GM23248 (cell line): Measurements from ENCODE around the gene NDUFB10. TPM values are rescaled to one million over a fixed set of nuclear protein-coding genes. Genes with fewer than 3 reads are reported as not detected.

ENCODE experiments used
- DNase-seq: peaks from one replicate; pipeline ENCODE4 v3.0.0-alpha.2; 2015
- H2AFZ ChIP-seq: fragments of 200-600 bp; sonication (generic); 2 replicates; pipeline ENCODE4 v1.6.1; 2016; ENCODE audit warnings: antibody characterized with exemption
- H3F3A ChIP-seq: fragments of 200-600 bp; sonication (generic); 2 replicates; pipeline ENCODE4 v1.6.1; 2016; ENCODE audit warnings: mild to moderate bottlenecking, antibody characterized with exemption, mixed run types; ENCODE audit not compliant: insufficient read depth
- H3K27ac ChIP-seq: fragments of 200-600 bp; sonication (generic); 2 replicates; pipeline ENCODE4 v1.5.1; 2016; ENCODE audit warnings: mild to moderate bottlenecking
- H3K27me3 ChIP-seq: fragments of 200-600 bp; sonication (generic); replicated peaks from 2 replicates; pipeline ENCODE4 v1.6.1; 2016; ENCODE audit warnings: mild to moderate bottlenecking; ENCODE audit not compliant: insufficient read depth
- H3K36me3 ChIP-seq: fragments of 200-600 bp; sonication (generic); 2 replicates; pipeline ENCODE4 v1.6.1; 2016; ENCODE audit warnings: low read depth, mild to moderate bottlenecking
- H3K4me1 ChIP-seq: fragments of 200-600 bp; sonication (generic); 2 replicates; pipeline ENCODE4 v1.6.1; 2016; ENCODE audit warnings: mild to moderate bottlenecking; ENCODE audit not compliant: insufficient read depth
- H3K4me2 ChIP-seq: fragments of 200-600 bp; sonication (generic); one replicate; pipeline ENCODE4 v1.6.1; 2016; ENCODE audit warnings: mild to moderate bottlenecking; ENCODE audit not compliant: unreplicated experiment
- H3K4me3 ChIP-seq: fragments of 200-600 bp; sonication (generic); 2 replicates; pipeline ENCODE4 v1.5.1; 2016; ENCODE audit warnings: mild to moderate bottlenecking
- H3K79me2 ChIP-seq: fragments of 200-600 bp; sonication (generic); 2 replicates; pipeline ENCODE4 v1.6.1; 2016; ENCODE audit warnings: mild to moderate bottlenecking; ENCODE audit not compliant: insufficient read depth
- H3K9ac ChIP-seq: fragments of 200-600 bp; sonication (generic); 2 replicates; pipeline ENCODE4 v1.6.1; 2016; ENCODE audit warnings: mild to moderate bottlenecking
- H3K9me2 ChIP-seq: fragments of 200-600 bp; sonication (generic); 2 replicates; pipeline ENCODE4 v1.6.1; 2016; ENCODE audit warnings: mixed run types, mild to moderate bottlenecking, moderate library complexity; ENCODE audit not compliant: insufficient read depth
- H3K9me3 ChIP-seq: fragments of 200-600 bp; sonication (generic); one replicate; pipeline ENCODE4 v1.6.1; 2017; ENCODE audit warnings: low read depth
- H4K20me1 ChIP-seq: fragments of 200-600 bp; sonication (generic); 2 replicates; pipeline ENCODE4 v1.6.0; 2016; ENCODE audit not compliant: insufficient read depth
- EZH2 ChIP-seq: fragments of 200-600 bp; sonication (generic); IDR thresholded peaks from 2 replicates; pipeline ENCODE4 v1.6.1; 2018; ENCODE audit warnings: antibody characterized with exemption, mild to moderate bottlenecking; ENCODE audit not compliant: insufficient read depth, poor library complexity, severe bottlenecking
- EZH2phosphoT487 ChIP-seq: fragments of 200-600 bp; sonication (generic); IDR thresholded peaks from 2 replicates; pipeline ENCODE4 v1.6.1; 2018; ENCODE audit warnings: antibody characterized with exemption, moderate library complexity, mild to moderate bottlenecking, low read depth; ENCODE audit not compliant: insufficient read depth
- WGBS, 2 experiments: methylation state at CpG; one replicate each; pipeline ENCODE4 v1.1.6; 2015 to 2017; ENCODE audit warnings: low lambda C conversion rate in 2 of 2, low coverage in 1 of 2; ENCODE audit errors: missing lambda C conversion rate in 2 of 2; 5-methylcytosine and 5-hydroxymethylcytosine counted together
- in situ Hi-C: fragments of 300-500 bp; cut with MboI; formaldehyde crosslinking; loops from 2 replicates; pipeline ENCODE4 v1.15.0; 2020
- polyA plus RNA-seq: library from polyadenylated mRNA; unstranded; fragments of >200 nt; fragmentation: Nextera tagmentation; extraction: Ambion mirVana; gene quantifications from 2 replicates; pipeline ENCODE4 v1.2.1, GENCODE V29; 2016
- total RNA-seq: library from RNA; depleted of rRNA; stranded (reverse); fragments of >200 nt; shearing (Covaris generic); gene quantifications from 2 replicates; pipeline ENCODE4 v1.2.3, GENCODE V29; 2014

Gene NDUFB10
- total and polyA plus RNA-seq, 2 experiments from 2014 or later, result 136 to 266 TPM

DNA sequence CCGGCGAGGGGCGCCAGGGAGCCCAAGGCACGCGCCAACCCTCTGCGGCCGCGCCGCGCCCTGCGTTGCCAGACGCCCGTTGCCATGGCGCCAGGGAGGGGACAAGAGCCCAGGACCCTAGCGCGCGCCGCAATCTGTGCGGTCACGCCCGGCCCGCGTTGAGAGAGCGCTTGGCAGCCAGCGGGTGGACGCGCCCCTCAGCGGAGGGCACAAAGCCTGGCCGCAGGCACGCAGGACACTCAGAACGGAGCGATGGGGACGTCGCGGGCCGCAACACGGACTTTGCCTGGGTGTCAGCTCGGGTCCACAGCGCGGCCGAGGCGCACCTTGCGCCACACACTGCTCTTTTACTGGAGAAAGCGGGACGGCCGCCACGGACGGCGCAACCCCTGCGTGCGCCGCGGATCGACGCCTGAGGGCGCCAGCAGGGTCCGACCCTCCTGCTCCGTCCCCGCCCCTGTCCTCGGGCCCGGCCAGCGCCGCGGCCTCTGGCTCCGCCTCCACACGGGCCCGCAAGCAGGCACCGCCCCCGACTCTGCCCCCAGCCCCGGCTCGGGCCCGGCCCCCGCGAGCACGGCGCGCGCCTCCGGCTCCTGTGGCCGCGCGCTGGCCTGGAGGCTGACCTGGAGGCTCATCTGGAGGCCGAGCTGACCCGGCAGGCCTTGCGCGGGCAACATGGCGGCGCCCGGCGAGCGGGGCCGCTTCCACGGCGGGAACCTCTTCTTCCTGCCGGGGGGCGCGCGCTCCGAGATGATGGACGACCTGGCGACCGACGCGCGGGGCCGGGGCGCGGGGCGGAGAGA, 24.4 kb downstream of the NDUFB10 start, which contains the start of gene GFER:
TSS of gene GFER (plus strand) at position 650 of the 803 bp plus-strand sequence. CDS start at position 676, 26 bp downstream.
- peaks cover 9% of the 10 kb centered on the region; the same call in 1 of the 2 replicates for H3K79me2 ChIP-seq
- peak; percentile 95 for DNase-seq
- H3F3A ChIP-seq, result peaks cover 9% of the 10 kb centered on the region
- peak within 1 kb of the TSS; percentile 82 for H3K9ac ChIP-seq
- no peaks in the 10 kb centered on the region for H3K4me1 ChIP-seq
- no peaks in the 10 kb centered on the region for H3K9me3 ChIP-seq
- no peak within 1 kb of the TSS for H3K27ac ChIP-seq
- H3K4me3 ChIP-seq, result peak within 1 kb of the TSS; percentile 86
- 0 to 1% methylated on average over 54 to 62 of the region's 109 CpGs for WGBS, 2 experiments
- H3K4me2 ChIP-seq, result peak within 1 kb of the TSS; percentile 91
- H3K27me3 ChIP-seq, result peaks cover 24% of the 10 kb centered on the region
- TF ChIP-seq EZH2phosphoT487 (no peak), EZH2 (no peak)
- H4K20me1 ChIP-seq, result no peaks in the 10 kb centered on the region
- H3K9me2 ChIP-seq, result no peaks in the 10 kb centered on the region
- H3K36me3 ChIP-seq, result no peaks in the 10 kb centered on the region
- in situ Hi-C loops, result no loop called here
- H2AFZ ChIP-seq, result peak within 1 kb of the TSS; percentile 63

DNA sequence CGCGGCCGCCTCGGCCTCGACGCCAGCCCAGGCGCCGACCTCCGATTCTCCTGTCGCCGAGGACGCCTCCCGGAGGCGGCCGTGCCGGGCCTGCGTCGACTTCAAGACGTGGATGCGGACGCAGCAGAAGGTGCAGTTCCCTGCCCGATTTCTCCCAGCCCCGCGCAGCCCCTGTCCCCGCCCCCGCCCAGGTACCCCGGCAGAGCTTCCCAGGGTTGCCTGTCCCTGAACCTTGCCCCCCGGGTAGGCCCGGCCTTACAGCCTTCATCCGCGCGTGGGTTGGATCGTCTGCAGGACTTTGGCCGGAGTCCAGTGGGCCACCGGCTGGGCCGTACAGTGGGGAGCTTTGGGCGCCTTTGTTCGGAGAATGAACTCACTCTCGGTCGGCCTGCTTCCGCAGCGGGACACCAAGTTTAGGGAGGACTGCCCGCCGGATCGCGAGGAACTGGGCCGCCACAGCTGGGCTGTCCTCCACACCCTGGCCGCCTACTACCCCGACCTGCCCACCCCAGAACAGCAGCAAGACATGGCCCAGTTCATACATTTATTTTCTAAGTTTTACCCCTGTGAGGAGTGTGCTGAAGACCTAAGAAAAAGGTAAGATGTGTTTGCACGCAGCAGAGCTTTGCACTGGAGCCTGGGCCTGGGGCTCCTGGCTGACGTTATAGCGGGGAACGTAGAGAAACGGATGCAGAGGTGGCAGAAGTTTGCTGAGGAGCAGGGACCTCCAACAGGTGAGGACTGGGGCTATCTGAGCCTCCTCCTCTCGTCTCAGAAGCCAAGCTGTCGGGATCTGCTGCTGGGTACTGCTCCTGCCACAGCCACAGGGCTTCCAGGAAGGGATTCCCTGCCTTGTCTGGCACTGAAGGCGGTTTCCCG, 25.2 kb downstream of the NDUFB10 start:
- Histone ChIP-seq H4K20me1 (no peaks in the 10 kb centered on the region), H3K4me2 (peak overlapping the region; percentile 91), H2AFZ (peak overlapping the region; percentile 63), H3K4me1 (no peaks in the 10 kb centered on the region), H3K4me3 (peak overlapping the region; percentile 86), H3F3A (peaks cover 9% of the 10 kb centered on the region), H3K9ac (peak overlapping the region; percentile 82), H3K9me3 (no peaks in the 10 kb centered on the region), H3K36me3 (no peaks in the 10 kb centered on the region), H3K27me3 (peaks cover 30% of the 10 kb centered on the region), H3K79me2 (peaks cover 9% of the 10 kb centered on the region; the same call in 1 of the 2 replicates), H3K9me2 (no peaks in the 10 kb centered on the region), H3K27ac (no peak overlapping the region)
- 15% methylated on average over 37 to 38 of the region's 58 CpGs for WGBS, 2 experiments
- in situ Hi-C loops, result no loop called here
- no peak for TF ChIP-seq EZH2phosphoT487
- peak; percentile 68 for DNase-seq

DNA sequence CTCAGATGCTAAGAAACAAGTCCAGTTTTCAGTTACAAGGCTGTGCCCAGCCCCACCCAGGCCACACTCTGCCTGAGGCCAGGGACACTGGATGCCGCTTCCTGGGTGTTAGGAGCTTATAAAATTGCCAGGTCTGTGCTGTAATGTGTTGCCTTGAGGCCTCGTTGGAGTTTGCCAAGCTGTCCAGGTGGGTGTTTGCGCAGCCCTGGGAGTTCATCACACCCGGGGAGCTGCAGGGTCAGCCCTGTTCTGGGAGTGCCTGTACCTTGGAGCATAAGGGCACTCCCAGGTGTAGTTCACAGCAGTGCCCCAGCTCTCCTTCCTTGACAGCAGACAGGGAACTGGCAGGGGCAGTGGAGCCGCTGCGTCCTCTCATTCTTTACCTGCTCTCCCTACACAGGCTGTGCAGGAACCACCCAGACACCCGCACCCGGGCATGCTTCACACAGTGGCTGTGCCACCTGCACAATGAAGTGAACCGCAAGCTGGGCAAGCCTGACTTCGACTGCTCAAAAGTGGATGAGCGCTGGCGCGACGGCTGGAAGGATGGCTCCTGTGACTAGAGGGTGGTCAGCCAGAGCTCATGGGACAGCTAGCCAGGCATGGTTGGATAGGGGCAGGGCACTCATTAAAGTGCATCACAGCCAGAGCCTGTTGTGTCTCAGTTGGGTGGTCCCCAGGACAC, 26.3 kb downstream of the NDUFB10 start:
- peak overlapping the region; percentile 91 for H3K4me2 ChIP-seq
- WGBS, 2 experiments, result 92 to 94% methylated on average over 14 of the region's 14 CpGs
- H3K9ac ChIP-seq, result peak overlapping the region; percentile 82; the same call in 1 of the 2 replicates
- peaks cover 9% of the 10 kb centered on the region for H3F3A ChIP-seq
- H2AFZ ChIP-seq, result no peak overlapping the region
- H3K4me3 ChIP-seq, result no peak overlapping the region; the same call in 1 of the 2 replicates
- H3K27ac ChIP-seq, result no peak overlapping the region
- H3K79me2 ChIP-seq, result peaks cover 9% of the 10 kb centered on the region; the same call in 1 of the 2 replicates
- H3K9me3 ChIP-seq, result no peaks in the 10 kb centered on the region
- TF ChIP-seq EZH2, result no peak
- no peak for TF ChIP-seq EZH2phosphoT487
- no peaks in the 10 kb centered on the region for H3K9me2 ChIP-seq
- no peak for DNase-seq
- peaks cover 24% of the 10 kb centered on the region for H3K27me3 ChIP-seq
- in situ Hi-C loops, result no loop called here
- H3K4me1 ChIP-seq, result no peaks in the 10 kb centered on the region
- H4K20me1 ChIP-seq, result no peaks in the 10 kb centered on the region
- no peaks in the 10 kb centered on the region for H3K36me3 ChIP-seq

DNA sequence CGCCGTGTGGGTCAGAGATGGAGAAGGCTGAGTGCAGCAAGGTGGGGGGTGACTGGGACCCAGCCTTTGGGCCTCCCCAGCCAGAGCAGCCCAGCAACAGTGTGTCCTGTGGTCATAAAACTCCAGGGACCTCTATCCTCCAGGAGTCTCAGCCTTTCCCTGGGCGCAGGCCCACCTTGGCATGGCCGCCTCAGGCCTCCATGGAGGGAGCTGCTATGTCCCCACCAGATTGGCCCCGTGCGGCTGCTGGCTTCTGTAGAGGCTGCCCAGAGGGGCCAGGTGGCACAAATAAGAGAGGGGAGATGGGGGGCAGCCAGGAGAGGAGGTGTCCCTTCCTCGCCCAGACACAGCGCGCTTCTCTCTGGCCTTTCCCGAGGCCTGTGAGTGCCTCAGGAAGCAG, 27.9 kb downstream of the NDUFB10 start:
- 95 to 98% methylated on average over 9 to 10 of the region's 10 CpGs for WGBS, 2 experiments
- TF ChIP-seq EZH2, result no peak
- H3K4me1 ChIP-seq, result no peaks in the 10 kb centered on the region
- H3K36me3 ChIP-seq, result no peaks in the 10 kb centered on the region
- H3K4me3 ChIP-seq, result no peak overlapping the region
- H3F3A ChIP-seq, result peaks cover 9% of the 10 kb centered on the region
- H3K79me2 ChIP-seq, result peaks cover 9% of the 10 kb centered on the region; the same call in 1 of the 2 replicates
- H3K27ac ChIP-seq, result no peak overlapping the region
- H3K27me3 ChIP-seq, result peaks cover 21% of the 10 kb centered on the region; the same call in 1 of the 2 replicates
- in situ Hi-C loops, result no loop called here
- H2AFZ ChIP-seq, result no peak overlapping the region
- H3K9me2 ChIP-seq, result no peaks in the 10 kb centered on the region
- no peaks in the 10 kb centered on the region for H4K20me1 ChIP-seq
- H3K9me3 ChIP-seq, result no peaks in the 10 kb centered on the region
- H3K4me2 ChIP-seq, result no peak overlapping the region
- no peak for DNase-seq
- H3K9ac ChIP-seq, result no peak overlapping the region
